SU-DHL-6 (cell line): ENCODE data around the gene OR13F1.

Experiments used
- EZH2phosphoT487 ChIP-seq: fragments of 200-600 bp; sonication (generic), shearing (Covaris generic); conservative IDR thresholded peaks from 2 replicates; pipeline ENCODE4 v1.6.1; 2018; ENCODE audit warnings: mild to moderate bottlenecking, antibody characterized with exemption, low read length, moderate library complexity, mixed read lengths
- TF ChIP-seq, protein P1 (sequence below): fragments of 200-600 bp; sonication (generic); IDR thresholded peaks from one replicate; pipeline ENCODE4 v1.5.1; 2017; ENCODE audit warnings: antibody characterized with exemption, mild to moderate bottlenecking, low read length, moderate library complexity; ENCODE audit not compliant: insufficient read depth, poor library complexity, severe bottlenecking

DNA sequence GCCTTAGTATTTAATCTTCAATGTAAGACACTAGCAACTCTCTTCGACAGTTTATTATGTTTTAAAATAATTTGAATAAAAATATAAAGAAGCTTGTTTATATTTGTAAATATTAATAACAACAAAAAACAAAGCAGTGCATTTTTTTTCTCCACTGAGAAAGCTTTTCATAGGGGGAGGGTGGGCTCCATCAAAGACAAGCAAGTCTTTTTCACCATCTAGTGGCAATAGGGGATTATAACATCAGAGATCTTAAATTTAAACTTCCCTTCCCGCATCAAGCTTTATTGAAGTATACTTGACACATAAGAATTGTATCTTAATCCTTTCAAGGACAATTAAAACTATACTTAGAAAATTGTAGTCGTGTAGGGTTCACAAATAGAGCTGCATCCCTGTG lies 9.3 kb upstream of the OR13F1 start:
- TF ChIP-seq, protein P1, sequence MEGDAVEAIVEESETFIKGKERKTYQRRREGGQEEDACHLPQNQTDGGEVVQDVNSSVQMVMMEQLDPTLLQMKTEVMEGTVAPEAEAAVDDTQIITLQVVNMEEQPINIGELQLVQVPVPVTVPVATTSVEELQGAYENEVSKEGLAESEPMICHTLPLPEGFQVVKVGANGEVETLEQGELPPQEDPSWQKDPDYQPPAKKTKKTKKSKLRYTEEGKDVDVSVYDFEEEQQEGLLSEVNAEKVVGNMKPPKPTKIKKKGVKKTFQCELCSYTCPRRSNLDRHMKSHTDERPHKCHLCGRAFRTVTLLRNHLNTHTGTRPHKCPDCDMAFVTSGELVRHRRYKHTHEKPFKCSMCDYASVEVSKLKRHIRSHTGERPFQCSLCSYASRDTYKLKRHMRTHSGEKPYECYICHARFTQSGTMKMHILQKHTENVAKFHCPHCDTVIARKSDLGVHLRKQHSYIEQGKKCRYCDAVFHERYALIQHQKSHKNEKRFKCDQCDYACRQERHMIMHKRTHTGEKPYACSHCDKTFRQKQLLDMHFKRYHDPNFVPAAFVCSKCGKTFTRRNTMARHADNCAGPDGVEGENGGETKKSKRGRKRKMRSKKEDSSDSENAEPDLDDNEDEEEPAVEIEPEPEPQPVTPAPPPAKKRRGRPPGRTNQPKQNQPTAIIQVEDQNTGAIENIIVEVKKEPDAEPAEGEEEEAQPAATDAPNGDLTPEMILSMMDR, result no peak
- TF ChIP-seq EZH2phosphoT487, result no peak
